ENCODE measurements around the gene CASS4.

The CASS4 gene

GRCh38 chr20:56451056-56451765 lies 39.2 kb downstream of the CASS4 start:
- DNase-seq = no peak

GRCh38 chr20:56453352-56453751 lies 41.3 kb downstream of the CASS4 start:
- no peak for DNase-seq

GRCh38 chr20:56454754-56455153 lies 42.7 kb downstream of the CASS4 start:
- no peak for DNase-seq

GRCh38 chr20:56458206-56458821 lies 46.3 kb downstream of the CASS4 start:
- DNase-seq = no peak

- no peak for DNase-seq
Measured at GRCh38 chr20:56460459-56460858, 48.4 kb downstream of the CASS4 start.

- DNase-seq = no peak
Measured at GRCh38 chr20:56461576-56461975, 49.5 kb downstream of the CASS4 start.

GRCh38 chr20:56463428-56463827 lies 51.4 kb downstream of the CASS4 start:
- DNase-seq = no peak

- DNase-seq = no peak
Measured at GRCh38 chr20:56465997-56466396, 53.9 kb downstream of the CASS4 start.

GRCh38 chr20:56467968-56468315 lies 55.9 kb downstream of the CASS4 start:
- no peak for DNase-seq

GRCh38 chr20:56468316-56469076 lies 56.4 kb downstream of the CASS4 start, which contains the start of gene RTF2:
Gene RTF2 (plus strand): TSS chr20:56468627. CDS start chr20:56468698, 71 bp downstream.
- peak; percentile 85 to 94 for DNase-seq

GRCh38 chr20:56469077-56469449 lies 57.0 kb downstream of the CASS4 start:
- DNase-seq = no peak

- no peak for DNase-seq
Measured at GRCh38 chr20:56483970-56484369, 71.9 kb downstream of the CASS4 start.

GRCh38 chr20:56487216-56487615 lies 75.2 kb downstream of the CASS4 start:
- DNase-seq = no peak

GRCh38 chr20:56488566-56488965 lies 76.5 kb downstream of the CASS4 start:
- no peak for DNase-seq

- DNase-seq = no peak
Measured at GRCh38 chr20:56501116-56501515, 89.1 kb downstream of the CASS4 start.

GRCh38 chr20:56503916-56504315 lies 91.9 kb downstream of the CASS4 start:
- DNase-seq = no peak

- no peak for DNase-seq
Measured at GRCh38 chr20:56504373-56505005, 92.4 kb downstream of the CASS4 start.

GRCh38 chr20:56506103-56506502 lies 94.0 kb downstream of the CASS4 start:
- DNase-seq = no peak
